NOMO-1 (cell line): Measurements from ENCODE around the gene PIP5KL1.

Experiments
- DNase-seq, 2 experiments: peaks; one replicate each; lab custom pipeline; 2025; ENCODE audit not compliant: unreplicated experiment in 2 of 2; lab: John Stamatoyannopoulos, UW

Gene PIP5KL1

GRCh38 chr9:127950513-127951289 lies 20.1 kb upstream of the PIP5KL1 start:
- no peak for DNase-seq

GRCh38 chr9:127949827-127950512 lies 19.4 kb upstream of the PIP5KL1 start:
- DNase-seq: no peak

- DNase-seq: no peak
These were observed 17.5 kb upstream of the PIP5KL1 start for GRCh38 chr9:127947841-127948710.

- no peak for DNase-seq
These were observed 16.2 kb upstream of the PIP5KL1 start for GRCh38 chr9:127946728-127947127.

GRCh38 chr9:127945942-127946341 lies 15.4 kb upstream of the PIP5KL1 start:
- DNase-seq: no peak

GRCh38 chr9:127945338-127945737 lies 14.8 kb upstream of the PIP5KL1 start:
- DNase-seq: no peak

- DNase-seq: no peak
These were observed 14.1 kb upstream of the PIP5KL1 start for GRCh38 chr9:127944586-127945218.

- DNase-seq: peak; percentile 58 to 67
These were observed 13.2 kb upstream of the PIP5KL1 start for GRCh38 chr9:127943731-127944144.

- DNase-seq: no peak
These were observed 12.6 kb upstream of the PIP5KL1 start for GRCh38 chr9:127943011-127943662.

GRCh38 chr9:127942216-127943010 lies 11.8 kb upstream of the PIP5KL1 start:
- peak; percentile 44 to 74 for DNase-seq

- DNase-seq: no peak
These were observed 11.3 kb upstream of the PIP5KL1 start for GRCh38 chr9:127941961-127942215.

GRCh38 chr9:127941062-127941960 lies 10.7 kb upstream of the PIP5KL1 start:
- no peak for DNase-seq

GRCh38 chr9:127940593-127940992 lies 10.0 kb upstream of the PIP5KL1 start:
- DNase-seq: no peak

- no peak for DNase-seq
These were observed 7.7 kb upstream of the PIP5KL1 start for GRCh38 chr9:127938298-127938690.

GRCh38 chr9:127937388-127938297 lies 7.1 kb upstream of the PIP5KL1 start, which contains the start of gene DPM2:
Gene DPM2 (minus strand): TSS chr9:127937854. CDS start chr9:127937820, 34 bp downstream.
- DNase-seq: peak; percentile 78 to 87

GRCh38 chr9:127937056-127937387 lies 6.4 kb upstream of the PIP5KL1 start:
- no peak for DNase-seq

GRCh38 chr9:127936347-127936852 lies 5.8 kb upstream of the PIP5KL1 start:
- DNase-seq: no peak
